Activated CD4-positive, alpha-beta T cell treated with anti-CD3 and anti-CD28 coated beads for 4 hours (primary cell): ENCODE measurements around the gene RAP1GAP.
"Not testable (repeated sequence)": the region's sequence is repeated elsewhere in the genome, so short reads cannot be mapped to it uniquely, and the experiment has no call there.

Experiments used
- DNase-seq, 2 donors: peaks; one replicate each; pipeline ENCODE4 v3.0.0-alpha.2; 2020

The RAP1GAP gene

GRCh38 chr1:21641967-21642739 is 27.0 kb downstream of the RAP1GAP start:
- no peak for DNase-seq

- DNase-seq = no peak
Measured at GRCh38 chr1:21641537-21641936, 27.6 kb downstream of the RAP1GAP start.

GRCh38 chr1:21641076-21641475 is 28.1 kb downstream of the RAP1GAP start:
- DNase-seq = no peak

- no peak for DNase-seq
Measured at GRCh38 chr1:21640653-21641052, 28.5 kb downstream of the RAP1GAP start.

GRCh38 chr1:21639594-21640041 is 29.5 kb downstream of the RAP1GAP start:
- DNase-seq = no peak

- DNase-seq = peak; percentile 12 to 14
Measured at GRCh38 chr1:21638531-21639341, 30.4 kb downstream of the RAP1GAP start.

GRCh38 chr1:21637514-21637913 is 31.6 kb downstream of the RAP1GAP start:
- no peak for DNase-seq

- no peak for DNase-seq
Measured at GRCh38 chr1:21636029-21636428, 33.1 kb downstream of the RAP1GAP start.

GRCh38 chr1:21634806-21635535 is 34.2 kb downstream of the RAP1GAP start:
- no peak for DNase-seq

GRCh38 chr1:21633992-21634805 is 35.0 kb downstream of the RAP1GAP start:
- no peak for DNase-seq

- no peak for DNase-seq
Measured at GRCh38 chr1:21633141-21633755, 35.9 kb downstream of the RAP1GAP start.

GRCh38 chr1:21631944-21632887 is 36.9 kb downstream of the RAP1GAP start:
- DNase-seq = no peak

- not testable (repeated sequence) for DNase-seq
Measured at GRCh38 chr1:21631590-21631943, 37.6 kb downstream of the RAP1GAP start.

GRCh38 chr1:21630571-21631343 is 38.4 kb downstream of the RAP1GAP start:
- DNase-seq = no peak

- DNase-seq = no peak
Measured at GRCh38 chr1:21629971-21630370, 39.2 kb downstream of the RAP1GAP start.

GRCh38 chr1:21628798-21629393 is 40.3 kb downstream of the RAP1GAP start:
- DNase-seq = no peak

GRCh38 chr1:21626921-21627339 is 42.2 kb downstream of the RAP1GAP start:
- DNase-seq = no peak

- no peak for DNase-seq
Measured at GRCh38 chr1:21625390-21626190, 43.6 kb downstream of the RAP1GAP start.
